ENCODE measurements around the gene R3HDM4.

Gene R3HDM4

DNA sequence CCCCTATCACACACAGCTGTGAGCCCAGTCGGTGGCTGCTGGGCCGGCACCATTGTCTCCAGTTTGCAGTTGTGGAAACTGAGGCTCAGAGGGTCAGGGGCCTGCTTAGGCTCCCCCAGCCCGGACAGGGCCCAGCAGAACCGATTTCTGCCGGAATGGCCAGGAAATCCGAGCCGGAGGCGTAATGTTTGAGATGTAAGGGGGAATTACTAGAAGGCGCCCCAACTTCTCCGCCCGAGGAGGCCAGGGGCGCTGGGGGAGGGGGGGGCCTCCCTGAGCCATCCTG lies 5.1 kb upstream of the R3HDM4 start:
- in situ Hi-C loops (cut with MboI; ENCODE audit: low sequenced_read_pairs), result loop anchor here (10.0 kb wide), 1 partner anchor 153 kb away; no protein-coding TSS in a partner anchor

DNA sequence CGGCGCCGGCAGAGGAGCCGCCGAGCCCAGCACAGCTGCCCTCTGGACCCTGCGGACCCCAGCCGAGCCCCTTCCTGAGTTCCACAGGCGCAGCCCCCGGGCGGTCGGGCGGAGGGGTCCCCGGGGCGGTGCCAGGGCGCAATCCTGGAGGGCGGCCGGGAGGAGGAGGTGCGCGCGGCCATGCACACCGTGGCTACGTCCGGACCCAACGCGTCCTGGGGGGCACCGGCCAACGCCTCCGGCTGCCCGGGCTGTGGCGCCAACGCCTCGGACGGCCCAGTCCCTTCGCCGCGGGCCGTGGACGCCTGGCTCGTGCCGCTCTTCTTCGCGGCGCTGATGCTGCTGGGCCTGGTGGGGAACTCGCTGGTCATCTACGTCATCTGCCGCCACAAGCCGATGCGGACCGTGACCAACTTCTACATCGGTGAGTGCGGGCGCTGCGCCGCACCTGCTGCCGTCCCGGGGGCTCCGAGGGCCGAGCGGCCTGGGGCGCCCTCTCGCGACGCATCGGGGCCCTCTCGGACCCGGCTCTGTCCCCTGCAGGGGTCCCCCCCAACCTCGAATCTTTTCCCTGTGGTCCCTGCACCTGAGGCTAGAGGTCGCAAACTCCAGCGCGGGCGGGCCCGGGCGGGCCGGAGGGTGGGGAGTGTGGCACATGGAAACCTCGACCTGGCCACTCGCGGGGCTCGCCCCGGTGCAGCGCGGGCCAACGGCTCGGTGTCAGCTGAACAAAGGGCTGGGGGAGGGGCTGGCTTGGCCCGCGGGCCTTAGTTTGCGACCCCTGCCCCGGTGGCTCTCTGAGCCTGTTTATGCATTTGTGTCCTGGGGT lies 4.5 kb upstream of the R3HDM4 start, which contains the start of gene KISS1R:
KISS1R (plus strand) TSS at position 11 of the 829 bp plus-strand sequence; CDS start at position 181, 170 bp downstream.
- in situ Hi-C loops (cut with MboI; ENCODE audit: low sequenced_read_pairs), result loop anchor here (10.0 kb wide), 1 partner anchor 153 kb away; no protein-coding TSS in a partner anchor

DNA sequence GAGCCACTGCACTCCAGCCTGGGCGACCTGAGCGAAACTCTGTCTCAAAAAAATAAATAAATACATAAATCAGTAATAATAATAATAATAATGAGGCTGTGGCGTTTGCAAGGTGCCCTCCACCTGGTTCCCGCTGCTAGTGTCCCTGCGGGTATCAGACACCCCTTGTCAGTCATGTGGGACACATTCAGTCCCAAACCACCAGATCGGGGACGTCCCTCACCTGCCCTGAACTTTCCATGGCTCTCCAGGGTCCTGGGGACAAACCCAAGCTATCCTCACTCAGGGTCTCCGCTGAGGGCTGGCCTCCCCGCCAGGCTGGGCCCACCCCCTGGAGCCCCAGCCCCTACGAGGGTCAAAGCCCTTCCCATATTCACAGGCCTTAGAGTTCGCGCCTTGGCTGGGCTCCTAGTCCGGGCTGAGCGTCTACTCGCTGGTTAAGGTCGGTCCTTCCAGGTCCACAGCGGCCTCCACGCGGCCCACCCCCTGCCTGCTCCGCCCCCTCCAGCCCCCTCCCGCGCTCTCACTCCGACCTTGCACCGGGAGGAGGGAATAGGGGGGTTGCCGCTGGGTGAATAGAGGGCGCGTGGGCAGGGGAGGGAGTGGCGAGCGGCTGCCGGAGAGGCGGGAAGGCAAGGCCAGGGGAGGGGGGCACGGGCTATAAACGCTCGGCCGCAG lies 3.8 kb upstream of the R3HDM4 start:
- in situ Hi-C loops (cut with MboI; ENCODE audit: low sequenced_read_pairs), result loop anchor here (10.0 kb wide), 1 partner anchor 152 kb away; no protein-coding TSS in a partner anchor

DNA sequence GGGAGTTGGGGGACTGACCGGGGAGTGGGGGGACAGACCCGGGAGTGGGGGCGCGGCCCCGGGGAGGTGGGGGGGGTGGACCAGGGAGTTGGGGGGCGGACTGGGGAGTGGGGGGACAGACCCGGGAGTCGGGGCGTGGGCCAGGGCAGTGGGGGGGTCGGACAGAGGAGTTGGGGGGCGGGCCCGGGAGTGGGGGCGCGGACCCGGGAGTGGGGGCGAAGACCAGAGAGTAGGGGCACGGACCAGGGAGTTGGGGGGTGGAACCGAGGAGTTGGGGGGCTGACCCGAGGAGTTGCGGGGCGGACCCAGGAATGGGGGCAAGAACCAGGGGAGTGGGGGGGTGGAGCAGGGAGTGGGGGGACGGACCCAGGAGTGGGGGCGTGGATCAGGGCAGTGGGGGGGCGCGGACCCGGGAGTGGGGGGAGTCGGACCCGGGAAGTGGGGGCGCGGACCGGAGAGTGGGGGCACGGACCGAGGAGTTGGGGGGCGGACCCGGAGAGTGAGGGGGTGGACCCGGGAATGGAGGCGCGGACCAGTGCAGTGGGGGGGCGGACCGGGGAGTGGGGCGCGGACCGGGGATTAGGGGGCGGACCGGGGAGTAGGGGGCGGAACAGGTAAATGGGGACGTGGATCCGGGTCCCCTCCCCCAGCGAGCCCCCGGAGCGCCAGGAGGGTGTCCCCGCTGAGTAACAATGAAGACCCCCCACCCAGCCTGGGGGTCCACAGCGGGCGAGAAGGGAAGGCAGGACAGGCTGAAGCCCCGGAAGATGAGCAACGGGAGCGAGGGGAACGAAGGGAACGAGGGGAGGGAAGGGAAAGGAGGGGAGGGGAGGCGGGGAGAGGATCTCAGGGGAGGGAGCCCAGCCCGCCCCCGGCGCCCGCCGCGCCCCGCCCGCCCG lies 589 bp downstream of the R3HDM4 start:
- in situ Hi-C loops (cut with MboI; ENCODE audit: low sequenced_read_pairs), result loop anchor here (10.0 kb wide), 1 partner anchor 148 kb away; no protein-coding TSS in a partner anchor

DNA sequence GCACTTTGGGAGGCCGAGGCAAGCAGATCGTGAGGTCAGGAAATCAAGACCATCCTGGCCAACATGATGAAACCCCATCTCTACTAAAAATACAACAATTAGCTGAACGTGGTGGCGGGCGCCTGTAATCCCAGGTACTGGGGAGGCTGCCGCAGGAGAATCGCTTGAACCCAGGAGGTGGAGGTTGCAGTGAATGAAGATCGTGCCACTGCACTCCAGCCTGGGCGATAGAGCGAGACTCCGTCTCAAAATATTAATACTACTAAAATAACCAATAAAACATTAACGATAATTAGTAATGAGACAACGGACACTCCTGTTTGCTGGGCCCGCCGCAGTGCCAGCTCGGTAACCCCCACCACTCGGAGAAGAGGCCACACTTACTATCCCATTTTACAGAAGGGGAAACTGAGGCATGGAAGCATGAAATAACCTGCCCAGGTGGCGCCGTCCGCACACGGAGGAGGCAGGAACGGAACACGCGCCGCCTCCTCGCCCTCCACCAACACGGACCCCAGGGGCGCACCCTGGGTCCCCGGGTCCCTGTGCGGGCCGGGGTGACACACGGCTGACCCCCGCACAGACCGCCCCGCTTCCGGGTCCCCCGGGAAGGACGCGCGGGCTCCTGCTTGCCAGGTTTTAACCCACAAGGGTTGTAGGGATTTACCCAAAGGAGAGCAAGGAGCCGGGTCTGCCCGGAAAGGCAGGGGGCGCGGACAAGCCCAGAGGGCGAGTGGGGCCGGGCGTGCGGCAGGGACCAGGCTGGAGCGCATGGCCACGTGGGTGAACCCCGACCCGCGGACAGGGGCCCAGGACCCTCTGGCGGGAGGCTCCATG lies 1.6 kb downstream of the R3HDM4 start:
- in situ Hi-C loops (cut with MboI; ENCODE audit: low sequenced_read_pairs), result loop anchor here (10.0 kb wide), 1 partner anchor 147 kb away; no protein-coding TSS in a partner anchor

DNA sequence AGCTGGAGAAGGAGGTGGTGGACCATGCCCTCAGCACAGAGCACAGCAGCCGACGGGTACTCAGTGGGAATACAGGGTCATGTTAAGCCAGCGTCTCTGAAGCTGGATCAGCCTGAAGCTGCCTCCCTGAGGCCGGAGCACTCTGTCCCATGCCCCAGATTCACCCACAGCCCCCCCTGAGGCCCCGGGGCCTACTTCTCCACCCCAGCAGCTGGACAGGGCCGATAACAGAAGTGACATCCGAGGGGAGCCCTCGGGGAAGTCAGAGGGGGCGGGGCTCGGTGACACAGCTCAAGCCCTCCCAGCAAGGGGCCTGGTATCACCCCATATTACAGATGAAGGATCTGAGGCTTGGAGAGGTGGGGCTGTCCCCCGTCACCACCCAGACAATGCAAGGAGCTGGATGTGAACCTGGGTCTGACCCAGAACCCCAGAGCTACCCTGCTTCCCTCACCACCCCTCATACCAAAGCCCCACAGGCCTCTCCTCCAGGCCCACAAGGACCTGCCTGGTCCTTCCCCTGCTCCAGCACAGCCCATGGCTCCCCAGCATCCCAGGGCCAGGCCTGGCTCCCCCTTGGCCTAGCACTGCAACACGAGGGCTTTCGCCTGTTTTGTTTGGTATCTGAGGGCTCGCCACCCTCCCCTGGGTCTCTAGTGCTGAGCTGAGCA lies 5.7 kb downstream of the R3HDM4 start:
- in situ Hi-C loops (cut with MboI; ENCODE audit: low sequenced_read_pairs), result no loop called here

DNA sequence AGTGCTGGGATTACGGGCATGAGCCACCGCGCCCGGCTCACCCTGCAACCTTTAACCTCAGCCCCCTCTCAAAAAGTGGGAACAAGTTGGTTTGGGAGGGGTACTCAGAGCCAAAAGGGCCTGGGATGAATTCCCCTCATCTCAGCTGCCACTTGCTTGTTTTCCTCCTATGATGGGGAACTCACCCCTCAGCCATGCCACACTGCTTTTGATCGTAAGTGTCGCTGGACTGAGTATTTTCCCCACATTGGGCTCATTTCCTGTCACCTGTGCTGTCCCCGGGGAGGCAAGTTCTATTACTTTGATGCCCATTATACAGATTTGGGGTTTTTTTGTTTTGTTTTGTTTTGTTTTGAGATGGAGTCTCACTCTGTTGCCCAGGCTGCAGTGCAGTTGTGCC lies 6.5 kb downstream of the R3HDM4 start:
- in situ Hi-C loops (cut with MboI; ENCODE audit: low sequenced_read_pairs), result no loop called here

DNA sequence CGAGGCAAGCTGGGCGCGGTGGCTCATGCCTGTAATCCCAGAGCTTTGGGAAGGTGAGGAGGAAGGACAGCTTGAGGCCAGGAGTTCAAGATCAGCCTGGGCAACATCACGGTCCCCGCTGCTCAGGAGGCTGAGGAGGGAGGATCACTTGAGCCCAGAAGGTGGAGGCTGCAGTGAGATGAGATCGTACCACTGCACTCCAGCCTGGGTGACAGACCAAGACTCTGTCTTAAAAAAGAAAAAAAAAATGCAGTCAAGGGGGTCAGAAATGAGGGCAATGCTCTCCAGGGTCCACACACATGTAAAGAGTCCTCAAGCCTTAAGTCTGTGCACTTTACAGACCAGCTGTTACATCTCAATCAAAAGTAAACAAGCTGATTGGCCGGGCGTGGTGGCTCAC lies 8.5 kb downstream of the R3HDM4 start:
- in situ Hi-C loops (cut with MboI; ENCODE audit: low sequenced_read_pairs), result no loop called here

DNA sequence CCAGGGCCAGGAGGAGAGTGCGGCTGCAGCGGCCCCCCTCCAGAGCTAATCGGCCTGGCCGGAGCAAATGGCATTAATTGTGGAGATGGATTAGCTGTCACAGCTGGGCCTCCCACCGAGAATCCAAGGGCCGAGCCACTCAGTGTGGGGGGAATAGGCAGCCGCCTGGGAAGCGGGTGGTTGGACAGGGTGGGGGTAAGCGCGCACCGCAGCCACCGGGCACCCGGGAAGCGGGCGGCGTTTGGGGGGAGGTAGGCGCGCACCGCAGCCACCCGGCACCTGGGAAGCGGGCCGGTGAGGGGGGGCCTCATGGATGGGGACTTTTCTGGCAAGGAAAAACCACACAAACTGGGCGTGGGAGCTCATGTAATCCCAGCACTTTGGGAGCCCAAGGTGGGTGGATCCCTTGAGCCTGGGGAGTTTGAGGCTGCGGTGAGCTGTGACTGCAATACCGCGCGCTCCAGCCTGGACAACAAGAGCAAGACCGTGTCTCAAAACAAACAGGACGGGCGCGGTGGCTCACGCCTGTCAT lies 9.7 kb downstream of the R3HDM4 start:
- in situ Hi-C loops (cut with MboI; ENCODE audit: low sequenced_read_pairs), result no loop called here

DNA sequence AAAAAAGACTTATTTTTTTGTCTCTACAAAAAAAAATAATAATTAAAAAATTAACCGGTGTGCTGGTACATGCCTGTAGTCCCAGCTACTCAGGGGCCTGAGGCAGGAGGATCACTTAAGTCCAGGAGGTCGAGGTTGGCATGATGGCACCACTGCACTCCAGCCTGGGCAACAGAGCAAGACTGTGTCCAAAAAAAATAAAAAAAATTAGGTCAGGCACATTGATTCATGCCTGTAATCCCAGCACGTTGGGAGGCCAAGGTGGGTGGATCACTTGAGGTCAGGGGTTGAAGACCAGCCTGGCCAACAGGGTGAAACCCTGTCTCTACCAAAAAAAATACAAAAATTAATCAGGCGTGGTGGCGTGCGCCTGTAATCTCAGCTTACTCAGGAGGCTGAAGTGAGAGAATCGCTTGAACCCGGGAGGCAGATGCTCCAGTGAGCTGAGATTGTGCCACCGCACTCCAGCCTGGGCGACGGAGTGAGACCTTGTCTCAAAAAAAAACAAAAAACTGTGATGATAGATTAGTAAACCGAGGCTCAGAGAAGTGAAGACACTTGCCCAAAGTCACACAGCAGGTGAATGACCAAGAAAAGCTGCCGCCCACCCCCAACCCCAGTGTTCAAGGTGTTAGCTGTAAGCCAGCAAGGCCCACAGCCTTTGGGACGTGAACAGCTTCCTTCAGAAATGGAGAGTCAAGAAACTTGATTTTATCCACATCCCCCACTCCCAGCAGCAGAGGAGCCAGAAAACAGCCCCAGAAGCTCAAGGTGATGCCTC lies 10.4 kb downstream of the R3HDM4 start:
- in situ Hi-C loops (cut with MboI; ENCODE audit: low sequenced_read_pairs), result no loop called here

DNA sequence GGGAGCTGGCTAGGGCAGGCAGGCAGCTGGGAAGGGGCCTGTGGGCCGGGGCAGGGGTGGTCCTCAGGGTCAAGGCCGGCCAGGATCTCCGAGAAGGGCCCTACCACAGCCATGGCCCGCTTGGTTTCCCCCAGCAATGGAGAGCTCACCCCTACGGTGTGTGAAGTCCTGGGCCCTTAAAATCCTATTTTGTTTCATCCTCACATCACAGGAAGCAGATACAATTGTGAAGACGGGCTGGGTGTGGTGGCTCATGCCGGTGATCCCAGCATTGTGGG lies 11.0 kb downstream of the R3HDM4 start:
- in situ Hi-C loops (cut with MboI; ENCODE audit: low sequenced_read_pairs), result no loop called here

DNA sequence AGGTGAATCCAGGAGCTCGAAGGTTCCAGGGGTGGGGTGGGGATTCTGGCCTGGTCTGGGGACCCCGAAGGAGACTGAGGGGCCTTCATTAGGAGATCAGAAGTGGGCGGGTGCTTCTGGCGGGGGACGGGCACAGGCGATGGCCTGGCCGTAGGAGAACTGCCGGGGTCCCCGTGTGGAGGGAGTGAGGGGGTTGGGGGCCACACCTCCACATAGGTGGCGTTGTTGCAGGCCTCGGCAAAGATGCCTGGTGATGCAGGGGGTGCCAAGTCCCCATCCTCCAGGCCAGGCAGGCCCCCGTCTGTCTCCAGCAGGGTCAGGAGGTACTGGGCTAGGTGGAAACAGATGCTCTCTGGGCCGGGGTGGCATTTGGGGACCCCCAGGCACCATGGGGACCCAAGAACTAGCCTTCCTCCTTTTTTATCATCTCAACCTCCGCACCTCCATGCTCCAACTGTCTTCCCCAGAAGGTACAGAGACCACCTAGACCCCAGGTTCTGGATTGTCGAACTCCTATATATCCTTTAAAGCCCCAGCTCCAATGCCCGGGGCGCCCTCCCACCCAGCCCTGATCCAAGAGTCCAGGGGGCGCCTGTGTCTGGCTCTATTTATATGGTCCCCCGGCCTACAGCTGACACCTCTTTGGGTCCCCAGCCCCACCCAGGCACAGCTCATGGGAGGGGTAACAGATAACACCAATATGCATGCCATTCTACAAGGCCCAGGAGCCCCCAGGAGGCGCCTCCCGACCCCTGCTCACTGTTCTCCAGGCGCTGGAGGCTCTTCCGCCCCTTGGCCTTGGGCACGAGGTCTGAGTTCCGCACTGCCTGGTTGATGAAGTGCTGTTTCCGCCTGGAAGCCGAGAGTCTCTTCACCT lies 11.6 kb downstream of the R3HDM4 start:
- in situ Hi-C loops (cut with MboI; ENCODE audit: low sequenced_read_pairs), result no loop called here

DNA sequence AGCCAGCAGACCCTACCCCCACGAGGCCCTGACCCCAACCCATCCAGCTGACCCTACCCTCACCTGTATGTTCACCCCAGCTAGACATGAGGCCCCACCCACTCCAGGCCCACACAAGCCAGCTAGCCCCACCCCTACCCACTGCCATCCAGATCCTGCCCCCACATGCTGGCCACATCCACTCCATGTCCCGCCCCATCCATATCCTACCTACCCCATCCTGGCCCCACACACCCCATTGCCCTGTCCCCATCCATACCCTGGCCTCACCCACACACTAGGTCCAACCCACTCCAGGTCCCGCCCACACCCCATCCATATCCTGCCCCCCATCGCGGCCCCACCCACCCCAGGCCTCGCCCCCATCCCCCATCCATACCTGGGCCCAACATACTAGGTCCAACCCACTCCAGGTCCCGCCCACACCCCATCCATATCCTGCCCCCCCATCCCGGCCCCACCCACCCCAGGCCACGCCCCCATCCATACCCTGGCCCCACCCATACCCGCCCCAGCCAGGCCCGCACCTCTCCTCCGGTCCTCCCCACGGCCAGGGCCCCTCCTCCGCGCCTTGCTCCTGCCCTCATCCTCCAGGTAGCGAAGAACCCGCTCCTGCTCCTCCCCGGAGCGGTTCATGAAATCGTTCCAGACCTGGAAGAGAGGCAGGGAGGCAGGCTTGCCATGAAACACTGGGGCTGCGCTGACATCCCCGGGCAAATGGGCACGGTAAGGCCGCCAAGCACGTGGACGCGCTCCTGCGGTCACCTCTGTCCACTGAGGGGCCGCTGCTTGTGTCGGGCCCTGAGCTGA lies 12.5 kb downstream of the R3HDM4 start:
- in situ Hi-C loops (cut with MboI; ENCODE audit: low sequenced_read_pairs), result no loop called here

DNA sequence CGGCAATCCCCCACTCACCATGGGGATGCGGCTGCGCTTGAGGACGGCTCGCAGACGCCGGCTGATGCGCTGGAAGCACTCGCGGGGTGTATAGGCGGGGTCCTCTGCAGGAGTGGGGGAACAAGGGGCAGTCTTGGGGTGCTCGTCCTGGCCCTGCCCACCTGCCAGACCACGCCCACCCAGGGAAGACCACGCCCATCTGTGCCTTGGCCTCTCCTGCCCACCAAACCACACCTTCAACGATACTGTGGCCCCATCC lies 13.0 kb downstream of the R3HDM4 start:
- in situ Hi-C loops (cut with MboI; ENCODE audit: low sequenced_read_pairs), result no loop called here

DNA sequence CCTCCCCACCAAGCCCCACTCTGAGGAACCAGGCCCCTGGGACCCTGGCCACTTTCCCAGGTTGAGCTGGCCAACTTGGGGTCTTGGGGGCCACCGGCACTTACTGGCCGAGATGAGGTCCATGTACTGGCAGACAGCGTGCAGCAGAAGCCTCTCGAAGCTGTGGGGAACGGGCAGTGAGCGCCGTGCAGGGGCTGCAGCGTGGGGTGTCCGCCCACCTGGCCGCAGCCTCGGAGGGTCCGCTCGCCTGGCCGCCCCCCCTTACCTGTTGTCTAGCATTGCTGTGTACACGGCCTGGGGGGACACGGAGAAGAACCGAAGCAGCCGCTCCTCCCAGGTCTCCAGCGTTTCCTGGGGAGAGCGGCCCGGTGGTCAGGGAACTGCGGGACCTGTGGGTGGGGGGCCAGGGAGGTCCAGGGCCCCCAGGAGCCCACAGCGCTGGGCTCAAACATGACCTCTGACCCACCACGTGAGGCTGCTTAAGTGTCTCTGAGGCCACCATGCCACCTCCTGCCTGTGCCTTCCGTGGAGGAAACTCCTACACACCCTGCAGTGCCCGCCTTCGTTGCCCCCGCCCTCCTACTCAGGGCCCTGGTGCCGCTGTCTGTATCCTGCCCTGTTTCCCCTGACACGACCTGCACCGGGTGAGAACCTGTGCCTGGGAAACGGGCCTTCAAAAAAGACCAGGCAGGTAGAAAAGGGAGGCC lies 13.5 kb downstream of the R3HDM4 start:
- in situ Hi-C loops (cut with MboI; ENCODE audit: low sequenced_read_pairs), result no loop called here

DNA sequence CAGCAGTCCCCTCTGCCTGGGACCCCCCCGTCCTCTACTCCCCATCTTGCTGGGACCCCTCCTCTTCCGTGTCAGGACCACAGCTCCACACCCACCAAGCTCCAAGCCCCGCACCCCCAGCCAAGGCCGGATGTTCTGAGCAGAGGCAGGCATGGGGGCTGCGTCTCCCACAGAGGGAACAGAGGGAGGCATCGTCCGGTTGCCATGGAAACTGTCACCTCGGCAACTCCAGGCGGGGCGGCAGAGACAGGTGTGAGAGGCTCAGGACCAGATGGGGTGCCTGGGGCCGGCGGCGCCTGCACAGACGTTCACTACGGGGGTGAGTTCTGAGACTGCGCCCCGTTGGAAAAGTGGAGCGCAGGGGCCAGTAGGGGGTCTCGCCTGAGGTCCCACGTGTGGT lies 14.4 kb downstream of the R3HDM4 start:
- in situ Hi-C loops (cut with MboI; ENCODE audit: low sequenced_read_pairs), result no loop called here
